ENCODE data around the gene TANGO6.

- TF ChIP-seq, protein P1, sequence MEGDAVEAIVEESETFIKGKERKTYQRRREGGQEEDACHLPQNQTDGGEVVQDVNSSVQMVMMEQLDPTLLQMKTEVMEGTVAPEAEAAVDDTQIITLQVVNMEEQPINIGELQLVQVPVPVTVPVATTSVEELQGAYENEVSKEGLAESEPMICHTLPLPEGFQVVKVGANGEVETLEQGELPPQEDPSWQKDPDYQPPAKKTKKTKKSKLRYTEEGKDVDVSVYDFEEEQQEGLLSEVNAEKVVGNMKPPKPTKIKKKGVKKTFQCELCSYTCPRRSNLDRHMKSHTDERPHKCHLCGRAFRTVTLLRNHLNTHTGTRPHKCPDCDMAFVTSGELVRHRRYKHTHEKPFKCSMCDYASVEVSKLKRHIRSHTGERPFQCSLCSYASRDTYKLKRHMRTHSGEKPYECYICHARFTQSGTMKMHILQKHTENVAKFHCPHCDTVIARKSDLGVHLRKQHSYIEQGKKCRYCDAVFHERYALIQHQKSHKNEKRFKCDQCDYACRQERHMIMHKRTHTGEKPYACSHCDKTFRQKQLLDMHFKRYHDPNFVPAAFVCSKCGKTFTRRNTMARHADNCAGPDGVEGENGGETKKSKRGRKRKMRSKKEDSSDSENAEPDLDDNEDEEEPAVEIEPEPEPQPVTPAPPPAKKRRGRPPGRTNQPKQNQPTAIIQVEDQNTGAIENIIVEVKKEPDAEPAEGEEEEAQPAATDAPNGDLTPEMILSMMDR (IDR thresholded peaks at IDR 0.05; ENCODE audit: low read length) = no peak
- no peak for TF ChIP-seq EZH2 (optimal IDR thresholded peaks at IDR 0.05; ENCODE audit: low read depth, low read length)
Measured at GRCh38 chr16:69131839-69132423, 288.6 kb downstream of the TANGO6 start.

Data from MM.1S (cell line).